HepG2 (cell line): ENCODE measurements around the gene ZFP69B. TPM values are rescaled to one million over a fixed set of nuclear protein-coding genes. Genes with fewer than 3 reads are reported as not detected.

Source experiments
- BORCS8-MEF2B ChIP-seq: sonication (generic); formaldehyde crosslinking; IDR thresholded peaks from 2 replicates; pipeline ENCODE4 v1.8.0; 2022; ENCODE audit warnings: mild to moderate bottlenecking, missing genetic modification reagents
- CBX5 ChIP-seq: sonication (generic); formaldehyde crosslinking; IDR thresholded peaks from 2 replicates; pipeline ENCODE4 v1.4.0; 2020; ENCODE audit warnings: missing genetic modification reagents, borderline replicate concordance
- KDM6A ChIP-seq: IDR thresholded peaks from 2 replicates; pipeline ENCODE4 v1.6.1; 2016; ENCODE audit warnings: low read depth
- MAFK ChIP-seq, 2 experiments: IDR thresholded peaks in 1 of 2; conservative IDR thresholded peaks in 1 of 2; 2 replicates each; pipeline ENCODE4 v1.6.1; 2011; ENCODE audit warnings: improper control_type of control experiment in 2 of 2, low read length in 2 of 2
- NCOA1 ChIP-seq: sonication (generic); formaldehyde crosslinking; IDR thresholded peaks from 2 replicates; pipeline ENCODE4 v1.9.0; 2021; ENCODE audit warnings: missing genetic modification reagents
- POLR2AphosphoS5 ChIP-seq: IDR thresholded peaks from 2 replicates; pipeline ENCODE4 v1.6.1; 2012; ENCODE audit warnings: low read depth, low read length
- SALL2 ChIP-seq: sonication (generic); formaldehyde crosslinking; IDR thresholded peaks from 2 replicates; pipeline ENCODE4 v1.8.1; 2023; ENCODE audit warnings: mild to moderate bottlenecking, missing genetic modification reagents, inconsistent platforms
- SIN3A ChIP-seq: IDR thresholded peaks from 2 replicates; pipeline ENCODE4 v1.6.1; 2011; ENCODE audit warnings: low read depth, mild to moderate bottlenecking, control low read depth, low read length, borderline replicate concordance
- SMARCE1 ChIP-seq: fragments of 450-650 bp; IDR thresholded peaks from 2 replicates; pipeline ENCODE4 v1.6.1; 2017; ENCODE audit warnings: borderline replicate concordance
- SNAPC2 ChIP-seq: sonication (generic); formaldehyde crosslinking; IDR thresholded peaks from 2 replicates; pipeline ENCODE4 v1.8.1; 2022; ENCODE audit warnings: mild to moderate bottlenecking, missing genetic modification reagents
- THAP11 ChIP-seq: IDR thresholded peaks from 2 replicates; pipeline ENCODE4 v1.6.1; 2016; ENCODE audit warnings: missing biosample characterization, missing genetic modification reagents
- U2AF1 ChIP-seq: fragments of 200-400 bp; formaldehyde crosslinking; optimal IDR thresholded peaks from 2 replicates; pipeline ENCODE3; 2017; ENCODE audit warnings: mild to moderate bottlenecking, low read depth, low read length
- ZEB1 ChIP-seq: IDR thresholded peaks from 2 replicates; pipeline ENCODE4 v1.6.1; 2012; ENCODE audit warnings: mild to moderate bottlenecking, low read depth, inconsistent platforms; ENCODE audit not compliant: insufficient replicate concordance
- ZNF224 ChIP-seq: sonication (generic); formaldehyde crosslinking; IDR thresholded peaks from 2 replicates; pipeline ENCODE4 v1.5.0; 2020; ENCODE audit warnings: mild to moderate bottlenecking, missing genetic modification reagents
- ZNF263 ChIP-seq: sonication (generic); formaldehyde crosslinking; IDR thresholded peaks from 2 replicates; pipeline ENCODE4 v1.4.0; 2020; ENCODE audit warnings: missing genetic modification reagents
- ZNF713 ChIP-seq: sonication (generic); formaldehyde crosslinking; IDR thresholded peaks from 2 replicates; pipeline ENCODE4 v1.4.0; 2020; ENCODE audit warnings: mild to moderate bottlenecking, missing genetic modification reagents
- ZNF761 ChIP-seq: sonication (generic); formaldehyde crosslinking; conservative IDR thresholded peaks from 2 replicates; pipeline ENCODE4 v1.4.0; 2020; ENCODE audit warnings: mild to moderate bottlenecking, missing genetic modification reagents
- polyA plus RNA-seq, 8 experiments: library from polyadenylated mRNA; depleted of rRNA in 3 of 8; stranded (reverse) in 7 of 8; unstranded in 1 of 8; fragments of >200 nt; fragmentation: Illumina TruSeq in 4 of 8; extraction: Trizol in 4 of 8; gene quantifications; 2 replicates each; pipeline versions ENCODE4 v1.2.1 to v1.2.3, GENCODE V29; 2011 to 2016; ENCODE audit warnings: low read depth in 4 of 8, missing spikeins in 1 of 8, mixed read lengths in 1 of 8; ENCODE audit not compliant: insufficient read depth in 1 of 8
- total RNA-seq, 5 experiments: library from RNA; depleted of rRNA; stranded (reverse); fragments of >200 nt; fragmentation: Illumina TruSeq; extraction: Trizol; gene quantifications; 2 replicates each; pipeline ENCODE4 v1.2.3, GENCODE V29; 2016; ENCODE audit warnings: low read depth in 1 of 5
- TF ChIP-seq, protein P1 (sequence below): sonication (generic); formaldehyde crosslinking; IDR thresholded peaks from 2 replicates; pipeline ENCODE4 v1.4.0; 2020; ENCODE audit warnings: missing genetic modification reagents, borderline replicate concordance
- TF ChIP-seq, protein P2 (sequence below): sonication (generic); formaldehyde crosslinking; IDR thresholded peaks from 2 replicates; pipeline ENCODE4 v1.8.0; 2022; ENCODE audit warnings: missing genetic modification reagents, mild to moderate bottlenecking, moderate library complexity, borderline replicate concordance
- TF ChIP-seq, protein P3 (sequence below): IDR thresholded peaks from 2 replicates; pipeline ENCODE4 v1.6.1; 2012; ENCODE audit warnings: inconsistent platforms
- TF ChIP-seq, protein P4 (sequence below): IDR thresholded peaks from 2 replicates; pipeline ENCODE4 v1.6.1; 2018; ENCODE audit warnings: missing genetic modification reagents

The ZFP69B gene
- total and polyA plus RNA-seq, 2 of the 13 experiments (the other 11 are each of a cell fraction or from before 2014, with no cell fraction given), result 4.6 to 7.7 TPM

DNA sequence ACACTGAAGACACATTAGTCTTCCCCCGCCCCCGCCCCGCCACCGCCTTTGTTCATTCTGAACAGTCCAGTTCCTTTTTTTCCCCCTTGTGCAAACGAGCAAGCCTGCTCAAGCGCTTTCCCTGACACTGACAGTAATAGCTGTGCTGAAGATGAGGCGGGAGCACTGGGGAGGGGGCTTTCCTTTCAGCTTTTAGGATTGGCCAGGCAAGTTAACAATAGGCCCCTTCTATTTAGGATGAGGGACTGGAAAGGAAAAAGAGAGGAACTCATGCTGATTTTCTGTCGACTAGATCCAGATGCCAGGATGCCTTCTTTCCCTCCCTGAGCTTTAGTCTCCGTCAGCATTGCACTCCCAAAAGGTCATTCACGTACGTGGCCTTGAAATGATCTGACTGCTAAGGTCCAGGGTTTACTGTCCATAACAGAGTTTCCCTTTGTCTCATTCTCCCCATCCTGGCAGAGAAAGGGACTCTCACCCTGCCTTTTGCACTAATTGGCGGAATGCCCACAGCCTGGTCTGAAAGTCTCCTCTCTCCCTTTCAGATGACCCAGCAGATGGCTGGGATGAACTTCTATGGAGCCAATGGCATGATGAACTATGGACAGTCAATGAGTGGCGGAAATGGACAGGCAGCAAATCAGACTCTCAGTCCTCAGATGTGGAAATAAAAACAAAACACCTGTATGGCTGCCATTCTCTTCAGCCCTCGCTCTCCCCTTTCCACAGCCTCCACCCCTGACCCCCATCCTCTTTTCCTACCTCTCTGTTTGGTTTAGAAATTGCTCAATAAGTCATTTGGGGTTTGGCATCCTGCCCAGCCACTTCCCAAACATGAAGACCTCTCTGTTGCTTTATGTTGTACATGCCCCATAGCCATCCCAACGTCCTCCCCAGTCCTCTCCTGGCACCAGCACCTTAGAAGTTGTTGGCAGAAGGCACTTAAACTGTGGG lies 28.6 kb upstream of the ZFP69B start (continued):
- TF ChIP-seq, protein P1, sequence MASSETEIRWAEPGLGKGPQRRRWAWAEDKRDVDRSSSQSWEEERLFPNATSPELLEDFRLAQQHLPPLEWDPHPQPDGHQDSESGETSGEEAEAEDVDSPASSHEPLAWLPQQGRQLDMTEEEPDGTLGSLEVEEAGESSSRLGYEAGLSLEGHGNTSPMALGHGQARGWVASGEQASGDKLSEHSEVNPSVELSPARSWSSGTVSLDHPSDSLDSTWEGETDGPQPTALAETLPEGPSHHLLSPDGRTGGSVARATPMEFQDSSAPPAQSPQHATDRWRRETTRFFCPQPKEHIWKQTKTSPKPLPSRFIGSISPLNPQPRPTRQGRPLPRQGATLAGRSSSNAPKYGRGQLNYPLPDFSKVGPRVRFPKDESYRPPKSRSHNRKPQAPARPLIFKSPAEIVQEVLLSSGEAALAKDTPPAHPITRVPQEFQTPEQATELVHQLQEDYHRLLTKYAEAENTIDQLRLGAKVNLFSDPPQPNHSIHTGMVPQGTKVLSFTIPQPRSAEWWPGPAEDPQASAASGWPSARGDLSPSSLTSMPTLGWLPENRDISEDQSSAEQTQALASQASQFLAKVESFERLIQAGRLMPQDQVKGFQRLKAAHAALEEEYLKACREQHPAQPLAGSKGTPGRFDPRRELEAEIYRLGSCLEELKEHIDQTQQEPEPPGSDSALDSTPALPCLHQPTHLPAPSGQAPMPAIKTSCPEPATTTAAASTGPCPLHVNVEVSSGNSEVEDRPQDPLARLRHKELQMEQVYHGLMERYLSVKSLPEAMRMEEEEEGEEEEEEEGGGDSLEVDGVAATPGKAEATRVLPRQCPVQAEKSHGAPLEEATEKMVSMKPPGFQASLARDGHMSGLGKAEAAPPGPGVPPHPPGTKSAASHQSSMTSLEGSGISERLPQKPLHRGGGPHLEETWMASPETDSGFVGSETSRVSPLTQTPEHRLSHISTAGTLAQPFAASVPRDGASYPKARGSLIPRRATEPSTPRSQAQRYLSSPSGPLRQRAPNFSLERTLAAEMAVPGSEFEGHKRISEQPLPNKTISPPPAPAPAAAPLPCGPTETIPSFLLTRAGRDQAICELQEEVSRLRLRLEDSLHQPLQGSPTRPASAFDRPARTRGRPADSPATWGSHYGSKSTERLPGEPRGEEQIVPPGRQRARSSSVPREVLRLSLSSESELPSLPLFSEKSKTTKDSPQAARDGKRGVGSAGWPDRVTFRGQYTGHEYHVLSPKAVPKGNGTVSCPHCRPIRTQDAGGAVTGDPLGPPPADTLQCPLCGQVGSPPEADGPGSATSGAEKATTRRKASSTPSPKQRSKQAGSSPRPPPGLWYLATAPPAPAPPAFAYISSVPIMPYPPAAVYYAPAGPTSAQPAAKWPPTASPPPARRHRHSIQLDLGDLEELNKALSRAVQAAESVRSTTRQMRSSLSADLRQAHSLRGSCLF (CRISPR knock-in tag), result 0 out of 2 replicates have a peak, but pooled peaks have one; percentile 28
- TF ChIP-seq SNAPC2 (CRISPR knock-in tag) (0 out of 2 replicates have a peak, but pooled peaks have one; percentile 44), ZNF224 (0 out of 2 replicates have a peak, but pooled peaks have one; percentile 48), CBX5 (CRISPR knock-in tag) (0 out of 2 replicates have a peak, but pooled peaks have one; percentile 14), MAFK (conservative IDR thresholded peaks at IDR 0.05 in 1 of 2, IDR thresholded peaks at IDR 0.05 in 1 of 2; ENCODE audit: low read length in 2 of 2) (peak; percentile 29 to 47; a peak in 2 of 4 replicates), ZNF263 (CRISPR knock-in tag) (peak; percentile 99), ZEB1 (peak; percentile 68), BORCS8-MEF2B (CRISPR knock-in tag) (peak; percentile 45; the same call in 1 of the 2 replicates), U2AF1 (peak; percentile 58), ZNF761 (CRISPR knock-in tag) (no peak; the same call in 1 of the 2 replicates), SMARCE1 (no peak), POLR2AphosphoS5 (peak; percentile 51; the same call in 1 of the 2 replicates), SIN3A (0 out of 2 replicates have a peak, but pooled peaks have one; percentile 17), KDM6A (CRISPR knock-in tag) (peak; percentile 83), SALL2 (CRISPR knock-in tag) (no peak; the same call in 1 of the 2 replicates), THAP11 (CRISPR knock-in tag) (peak; percentile 75), ZNF713 (CRISPR knock-in tag) (no peak), NCOA1 (CRISPR knock-in tag) (peak; percentile 87; the same call in 1 of the 2 replicates)
- TF ChIP-seq, protein P2, sequence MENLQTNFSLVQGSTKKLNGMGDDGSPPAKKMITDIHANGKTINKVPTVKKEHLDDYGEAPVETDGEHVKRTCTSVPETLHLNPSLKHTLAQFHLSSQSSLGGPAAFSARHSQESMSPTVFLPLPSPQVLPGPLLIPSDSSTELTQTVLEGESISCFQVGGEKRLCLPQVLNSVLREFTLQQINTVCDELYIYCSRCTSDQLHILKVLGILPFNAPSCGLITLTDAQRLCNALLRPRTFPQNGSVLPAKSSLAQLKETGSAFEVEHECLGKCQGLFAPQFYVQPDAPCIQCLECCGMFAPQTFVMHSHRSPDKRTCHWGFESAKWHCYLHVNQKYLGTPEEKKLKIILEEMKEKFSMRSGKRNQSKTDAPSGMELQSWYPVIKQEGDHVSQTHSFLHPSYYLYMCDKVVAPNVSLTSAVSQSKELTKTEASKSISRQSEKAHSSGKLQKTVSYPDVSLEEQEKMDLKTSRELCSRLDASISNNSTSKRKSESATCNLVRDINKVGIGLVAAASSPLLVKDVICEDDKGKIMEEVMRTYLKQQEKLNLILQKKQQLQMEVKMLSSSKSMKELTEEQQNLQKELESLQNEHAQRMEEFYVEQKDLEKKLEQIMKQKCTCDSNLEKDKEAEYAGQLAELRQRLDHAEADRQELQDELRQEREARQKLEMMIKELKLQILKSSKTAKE (CRISPR knock-in tag), result peak; percentile 93
- TF ChIP-seq, protein P3, sequence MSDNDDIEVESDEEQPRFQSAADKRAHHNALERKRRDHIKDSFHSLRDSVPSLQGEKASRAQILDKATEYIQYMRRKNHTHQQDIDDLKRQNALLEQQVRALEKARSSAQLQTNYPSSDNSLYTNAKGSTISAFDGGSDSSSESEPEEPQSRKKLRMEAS, result peak; percentile 85
- TF ChIP-seq, protein P4, sequence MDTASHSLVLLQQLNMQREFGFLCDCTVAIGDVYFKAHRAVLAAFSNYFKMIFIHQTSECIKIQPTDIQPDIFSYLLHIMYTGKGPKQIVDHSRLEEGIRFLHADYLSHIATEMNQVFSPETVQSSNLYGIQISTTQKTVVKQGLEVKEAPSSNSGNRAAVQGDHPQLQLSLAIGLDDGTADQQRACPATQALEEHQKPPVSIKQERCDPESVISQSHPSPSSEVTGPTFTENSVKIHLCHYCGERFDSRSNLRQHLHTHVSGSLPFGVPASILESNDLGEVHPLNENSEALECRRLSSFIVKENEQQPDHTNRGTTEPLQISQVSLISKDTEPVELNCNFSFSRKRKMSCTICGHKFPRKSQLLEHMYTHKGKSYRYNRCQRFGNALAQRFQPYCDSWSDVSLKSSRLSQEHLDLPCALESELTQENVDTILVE (CRISPR knock-in tag), result peak; percentile 51
